Activated CD8-positive, alpha-beta memory T cell treated with anti-CD3 and anti-CD28 coated beads, Interleukin-2, amount 50 U/mL, for 24 hours (primary cell): ENCODE measurements around the gene ATXN7L1.
"Not testable (repeated sequence)": the region's sequence is repeated elsewhere in the genome, so short reads cannot be mapped to it uniquely, and the experiment has no call there.

Experiments
- DNase-seq: peaks from one replicate; pipeline ENCODE4 v3.0.0-alpha.2; 2020; ENCODE audit errors: extremely low read depth

Gene ATXN7L1

DNA sequence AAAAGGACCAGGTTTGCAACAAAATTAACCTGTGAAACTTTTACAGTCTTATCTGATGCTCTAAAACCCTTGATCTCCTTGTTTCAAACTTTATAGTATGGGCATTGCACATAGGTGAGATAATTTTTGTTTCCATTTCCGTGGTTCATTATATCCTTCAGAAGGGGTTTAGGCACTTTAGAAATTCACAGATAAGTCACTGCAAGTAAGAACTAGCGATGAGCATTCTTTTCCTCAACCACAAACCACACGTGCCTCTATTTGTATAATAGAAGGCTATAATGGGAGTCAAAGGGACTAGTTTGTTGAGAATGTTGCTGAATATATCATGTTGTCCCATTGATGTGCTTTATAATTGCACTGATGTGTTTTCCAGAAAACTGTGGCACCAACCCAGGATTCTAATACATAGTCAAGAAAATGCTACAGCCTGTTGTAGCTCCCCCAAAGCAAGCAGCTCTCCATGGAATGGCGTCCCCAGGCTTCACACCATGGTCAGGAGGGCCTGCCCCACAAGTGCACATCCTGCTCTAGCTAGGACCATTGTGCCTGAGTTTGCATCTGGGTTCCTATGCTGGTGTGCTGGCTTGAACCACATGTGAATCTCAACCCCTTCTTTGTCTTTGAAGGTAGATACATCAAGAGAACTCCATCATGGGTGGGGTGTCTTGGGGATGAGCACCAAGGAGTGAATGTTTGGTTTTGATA is 14.0 kb upstream of the ATXN7L1 start:
- no peak for DNase-seq

- DNase-seq: no peak
Observed at GRCh38 chr7:105887569-105888189, 11.3 kb upstream of the ATXN7L1 start.

DNA sequence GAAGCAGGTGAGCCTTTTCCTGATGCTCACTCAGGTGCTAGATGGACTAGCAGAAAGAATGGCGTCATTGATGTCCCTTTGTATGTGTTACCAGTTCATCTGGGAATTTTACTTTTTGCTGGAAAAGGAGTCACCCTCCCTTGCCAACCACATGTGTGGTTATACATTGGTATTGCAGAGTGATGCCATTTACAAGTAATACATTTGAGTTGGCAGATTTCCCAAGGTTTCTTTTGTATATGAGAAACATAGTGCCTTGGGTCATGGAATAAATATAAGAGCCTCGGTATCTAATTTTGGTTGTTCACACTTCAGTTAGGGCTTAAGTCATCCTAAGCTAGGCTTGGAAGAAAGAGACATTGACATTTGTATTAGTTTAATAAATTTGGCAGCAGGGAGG is 10.4 kb upstream of the ATXN7L1 start:
- no peak for DNase-seq

DNA sequence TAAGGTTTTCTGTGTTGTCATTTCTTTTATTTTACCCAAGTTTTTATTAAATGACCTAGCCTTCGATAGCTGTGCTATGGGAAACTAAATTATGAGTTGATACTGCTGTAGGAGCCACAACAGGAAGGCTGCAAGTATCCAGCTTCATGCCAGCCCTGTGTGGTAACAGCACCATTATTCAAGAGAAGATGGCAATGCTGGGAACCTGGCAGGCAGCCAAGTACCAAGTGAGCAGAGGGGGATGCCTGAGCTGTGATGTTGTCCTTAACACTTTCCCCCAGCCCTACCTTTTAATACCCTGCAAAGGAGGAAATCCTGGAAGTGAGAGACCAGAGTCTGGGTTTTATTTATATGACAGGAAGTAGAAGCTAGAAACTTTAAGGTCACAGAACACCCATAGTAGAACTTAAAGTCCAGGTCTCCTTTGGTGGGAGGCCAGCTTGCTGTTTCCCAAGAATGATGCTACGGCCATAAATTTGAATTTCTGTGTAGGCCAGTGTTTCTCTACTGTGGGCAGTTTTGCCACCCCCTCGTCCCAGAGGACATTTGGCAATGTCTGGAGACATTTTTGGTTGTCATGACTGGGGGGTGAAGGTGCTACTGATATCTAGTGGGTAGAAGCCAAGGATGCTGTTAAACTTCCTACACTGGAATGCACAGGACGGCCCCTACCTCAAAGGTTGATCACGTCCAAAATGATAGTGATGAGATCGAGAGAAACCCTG is 9.2 kb upstream of the ATXN7L1 start:
- no peak for DNase-seq

- DNase-seq: not testable (repeated sequence)
Observed at GRCh38 chr7:105883179-105883578, 6.8 kb upstream of the ATXN7L1 start.

DNA sequence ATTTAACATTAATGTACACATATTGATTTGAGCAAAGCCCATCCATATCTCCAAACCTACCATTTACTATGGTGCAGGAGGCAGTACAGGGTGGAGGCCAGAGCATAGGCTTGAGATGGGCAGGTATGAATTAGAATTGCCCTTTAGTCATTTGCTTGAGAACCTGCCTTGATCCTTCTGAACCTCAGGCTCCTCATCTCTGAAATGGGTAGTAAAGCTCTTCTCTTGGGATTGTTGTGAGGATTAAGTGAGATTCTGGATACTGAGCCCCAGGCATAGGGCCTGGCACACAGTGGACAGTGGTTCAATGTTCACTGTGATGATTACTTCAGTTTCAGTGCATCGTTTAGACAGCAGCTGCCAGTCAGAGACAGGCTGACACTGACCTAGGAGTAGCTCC is 5.0 kb upstream of the ATXN7L1 start:
- DNase-seq: no peak

DNA sequence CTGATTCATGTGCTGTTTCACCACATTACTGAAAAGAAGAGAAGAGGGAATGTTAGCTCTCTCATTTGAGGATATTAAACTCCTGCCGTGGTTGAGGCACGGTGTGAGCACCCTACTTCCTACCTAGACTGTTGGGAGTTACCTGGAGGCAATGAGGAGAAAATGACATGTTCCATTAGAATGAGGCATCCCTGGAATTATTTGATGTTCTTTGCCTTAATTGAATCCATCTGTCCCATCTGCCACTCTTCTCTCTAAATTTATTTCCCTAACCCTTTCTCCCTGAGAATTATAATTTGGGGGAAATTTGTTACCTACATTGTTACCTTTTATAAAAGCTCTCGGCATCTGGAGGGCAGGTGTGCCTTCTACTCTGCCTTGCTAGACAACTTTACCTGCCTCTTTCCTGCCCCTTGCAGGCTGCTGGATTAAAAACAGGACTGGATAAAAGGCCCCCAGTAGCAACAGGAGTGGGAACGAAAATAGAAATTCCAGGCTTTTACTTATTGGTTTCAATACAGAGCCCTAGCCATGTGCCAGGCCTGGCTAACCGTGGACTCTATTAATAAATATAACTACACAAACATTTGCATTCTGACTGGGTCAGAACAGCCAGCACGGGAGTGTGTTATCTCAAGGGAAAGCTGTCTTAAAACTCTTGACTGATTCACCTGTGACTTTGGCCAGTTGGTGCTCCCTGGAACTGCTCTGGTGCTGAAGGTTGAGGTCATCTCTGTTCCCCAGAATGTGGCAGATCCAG is 4.4 kb upstream of the ATXN7L1 start:
- no peak for DNase-seq

DNA sequence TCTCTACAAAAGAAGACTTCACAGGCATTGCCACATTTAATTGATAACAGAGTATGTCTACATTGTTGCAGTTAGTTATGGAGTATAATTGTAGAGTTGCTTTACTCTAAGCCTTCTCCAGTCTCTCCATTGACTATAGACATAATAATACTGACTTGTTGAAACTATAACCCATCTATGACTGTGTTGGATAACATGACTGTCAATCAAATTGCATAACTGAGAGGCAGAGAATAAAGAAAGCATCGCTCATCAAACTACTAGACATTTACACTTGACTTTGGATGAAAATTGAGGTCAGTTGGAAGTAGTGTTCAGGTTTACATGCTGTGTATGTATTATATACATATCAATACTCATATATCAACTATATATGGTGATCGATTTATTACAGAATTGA is 3.4 kb upstream of the ATXN7L1 start:
- DNase-seq: no peak

DNA sequence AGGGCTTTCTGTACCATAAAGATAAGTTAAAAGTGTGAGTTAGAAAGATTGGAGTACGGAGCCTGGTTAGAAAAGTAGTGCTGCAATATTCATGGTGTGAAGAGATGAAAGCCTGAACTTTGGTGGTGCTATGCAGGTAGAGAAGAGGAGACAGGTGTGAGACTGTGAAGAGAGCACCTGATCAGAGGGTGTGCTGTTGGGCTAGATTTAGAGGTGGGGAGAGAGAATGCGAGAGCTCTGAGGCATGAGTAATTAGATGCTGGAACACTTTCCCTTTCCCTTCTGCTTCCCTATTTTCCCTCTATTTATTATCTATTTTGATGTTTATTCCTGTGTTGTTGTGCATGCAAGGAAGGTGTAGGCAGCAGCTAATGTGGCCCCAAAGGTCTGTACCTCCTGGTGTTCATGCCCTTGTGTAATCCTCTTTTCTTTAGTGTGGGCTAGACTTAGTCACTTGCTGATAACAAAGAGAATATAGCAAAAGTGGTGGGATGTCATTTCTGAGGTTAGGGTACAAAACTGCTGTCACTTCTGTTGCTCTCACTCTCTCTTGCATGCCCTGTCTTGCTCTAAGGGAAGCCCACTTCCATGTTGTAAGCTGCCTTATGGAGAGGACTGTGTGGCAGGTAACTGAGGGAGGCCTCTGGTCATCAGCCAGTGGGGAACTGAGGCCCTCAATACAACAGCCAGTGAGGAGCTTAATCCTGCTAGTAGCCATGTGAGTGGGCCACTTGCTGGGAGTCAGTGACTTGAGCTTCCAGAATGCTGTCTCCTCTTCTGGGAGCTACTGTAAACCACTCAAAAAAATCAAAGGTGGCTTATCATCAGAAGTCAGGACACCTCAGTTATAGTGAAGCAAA is 2.6 kb upstream of the ATXN7L1 start:
- no peak for DNase-seq

DNA sequence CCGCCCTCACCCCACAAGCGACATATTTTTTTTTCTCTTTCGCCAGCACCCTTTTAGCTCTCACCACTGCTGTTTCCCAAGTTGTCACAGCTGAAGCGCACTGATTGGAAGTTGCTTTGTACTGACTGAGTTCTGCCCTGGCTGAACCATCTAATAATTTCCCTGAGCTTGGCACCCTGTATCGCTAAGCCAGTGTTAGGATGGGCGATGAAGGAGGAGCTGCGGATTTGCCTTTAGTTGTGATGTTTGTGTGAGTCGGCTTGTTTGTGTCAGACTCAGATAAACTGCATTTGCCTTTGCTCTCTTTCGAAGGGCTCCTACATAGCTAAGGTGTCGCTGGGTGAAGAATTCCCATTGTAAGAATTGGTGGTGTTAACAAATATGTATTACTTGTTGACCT is 1.3 kb upstream of the ATXN7L1 start:
- no peak for DNase-seq

DNA sequence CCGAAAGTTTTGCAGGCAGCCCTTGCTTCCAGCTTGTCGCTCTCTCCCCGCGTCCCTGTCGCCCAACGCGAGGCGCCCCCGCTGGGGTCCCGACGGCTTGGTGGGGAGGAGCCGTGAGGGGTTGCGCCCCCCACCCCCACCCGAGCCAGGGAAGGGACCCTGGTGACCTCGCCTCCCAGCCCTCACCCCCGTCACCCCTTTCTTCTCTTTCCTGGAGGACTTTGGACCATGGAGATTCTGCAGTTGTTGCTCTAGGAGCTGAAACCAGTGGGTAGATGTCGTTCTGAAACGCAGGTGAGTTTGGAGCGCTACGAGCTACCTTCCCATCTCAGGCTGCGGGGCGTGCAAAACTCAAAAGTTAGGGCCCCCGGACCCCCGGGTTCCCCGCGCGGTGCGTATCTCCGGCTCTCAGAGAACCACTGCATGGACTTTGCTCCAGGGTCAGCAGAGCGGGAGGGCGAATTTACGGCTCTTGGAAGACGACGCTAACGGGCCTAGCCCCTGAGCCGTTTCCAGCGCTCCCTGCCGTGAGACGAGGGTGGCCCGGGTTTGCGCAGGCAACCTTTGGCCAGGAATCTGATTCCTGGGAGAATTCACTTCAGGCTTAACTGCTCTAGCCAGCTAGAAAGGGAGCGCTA is 684 bp upstream of the ATXN7L1 start:
- DNase-seq: no peak

DNA sequence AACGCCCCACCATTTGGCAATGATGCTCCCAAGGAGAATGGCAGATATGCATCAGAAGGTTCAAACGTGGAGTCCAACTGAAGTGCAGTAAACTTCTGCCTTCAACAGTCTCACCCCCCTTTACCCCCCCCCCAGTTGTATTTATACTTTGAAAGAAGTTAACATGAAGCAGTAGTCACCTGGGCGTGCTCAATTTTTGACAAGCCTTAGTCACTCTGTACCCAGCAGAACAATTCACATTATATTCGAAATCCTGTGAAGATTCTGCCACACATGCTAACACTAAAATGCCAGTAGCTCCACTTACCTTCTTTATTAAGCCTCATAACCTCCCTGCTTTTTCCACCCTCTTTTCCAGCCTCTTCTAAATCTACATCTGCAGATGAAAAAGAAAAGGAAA is 894 bp downstream of the ATXN7L1 start:
- DNase-seq: no peak

DNA sequence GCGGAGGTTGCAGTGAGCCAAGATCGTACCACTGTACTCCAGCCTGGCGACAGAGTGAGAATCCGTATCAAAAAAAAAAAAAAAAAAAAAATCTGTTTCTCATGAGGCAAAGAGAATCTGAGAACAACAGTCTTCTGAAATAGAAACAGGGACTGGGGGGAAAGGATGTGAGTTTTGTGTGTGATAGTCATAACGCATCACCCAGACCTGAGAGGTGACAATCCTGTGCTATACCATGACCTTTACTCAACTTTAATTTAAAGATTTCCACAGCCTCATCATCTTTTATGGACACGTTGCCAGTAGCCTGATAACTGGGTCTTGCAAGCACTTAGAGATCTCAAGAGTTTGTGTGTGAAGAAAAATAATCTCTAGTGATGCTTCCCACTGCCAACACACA is 2.3 kb downstream of the ATXN7L1 start:
- no peak for DNase-seq

GRCh38 chr7:105872491-105872890 is 3.9 kb downstream of the ATXN7L1 start:
- no peak for DNase-seq

GRCh38 chr7:105871142-105871541 is 5.3 kb downstream of the ATXN7L1 start:
- DNase-seq: no peak

GRCh38 chr7:105866102-105866801 is 10.1 kb downstream of the ATXN7L1 start:
- no peak for DNase-seq

GRCh38 chr7:105863876-105864275 is 12.5 kb downstream of the ATXN7L1 start:
- DNase-seq: no peak

DNA sequence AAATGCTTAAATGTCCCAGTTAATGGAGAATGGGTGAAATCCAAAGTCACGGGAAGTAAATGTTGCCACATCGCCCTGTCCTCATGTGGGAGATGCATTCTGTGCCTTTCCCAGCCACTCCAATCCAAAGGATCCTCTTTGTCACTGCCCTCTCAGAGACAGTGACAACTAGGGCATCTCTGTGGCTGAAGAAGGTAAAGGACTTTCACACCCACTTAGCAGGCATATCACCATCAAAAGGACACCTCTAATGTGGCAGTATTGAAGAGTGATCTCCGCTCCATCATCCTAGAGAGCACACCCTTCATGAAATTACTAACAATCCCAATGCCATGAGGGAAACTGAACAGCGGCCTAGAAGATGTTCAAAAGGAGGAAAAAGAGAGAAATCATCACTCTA is 13.6 kb downstream of the ATXN7L1 start:
- DNase-seq: no peak

DNA sequence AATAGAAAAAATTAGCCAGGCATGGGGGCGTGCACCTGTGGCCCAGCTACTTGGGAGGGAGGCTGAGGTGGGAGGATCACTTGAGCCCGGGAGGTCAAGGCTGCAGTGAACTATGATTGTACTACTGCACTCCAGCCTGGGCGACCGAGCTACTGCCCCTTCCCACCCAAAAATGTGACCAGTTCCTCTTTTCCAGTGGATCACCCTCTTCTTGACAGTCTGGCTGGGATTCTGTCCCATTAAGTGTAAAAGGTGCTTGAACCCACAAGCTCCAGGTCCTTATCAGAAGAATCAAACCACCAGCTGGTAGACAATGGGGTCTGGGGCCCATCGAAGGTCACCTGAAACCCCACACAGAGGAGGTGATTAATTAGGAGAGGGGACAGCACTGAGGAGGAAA is 14.1 kb downstream of the ATXN7L1 start:
- no peak for DNase-seq

- no peak for DNase-seq
Observed at GRCh38 chr7:105861224-105861623, 15.2 kb downstream of the ATXN7L1 start.
